Measurements from ENCODE around the gene ARF3. TPM values are rescaled to one million over a fixed set of nuclear protein-coding genes. Genes with fewer than 3 reads are reported as not detected.

Gene ARF3
- total and polyA plus RNA-seq, 2 of the 13 experiments (the other 11 are each of a cell fraction or from before 2014, with no cell fraction given) = 53.8 to 57.9 TPM

DNA sequence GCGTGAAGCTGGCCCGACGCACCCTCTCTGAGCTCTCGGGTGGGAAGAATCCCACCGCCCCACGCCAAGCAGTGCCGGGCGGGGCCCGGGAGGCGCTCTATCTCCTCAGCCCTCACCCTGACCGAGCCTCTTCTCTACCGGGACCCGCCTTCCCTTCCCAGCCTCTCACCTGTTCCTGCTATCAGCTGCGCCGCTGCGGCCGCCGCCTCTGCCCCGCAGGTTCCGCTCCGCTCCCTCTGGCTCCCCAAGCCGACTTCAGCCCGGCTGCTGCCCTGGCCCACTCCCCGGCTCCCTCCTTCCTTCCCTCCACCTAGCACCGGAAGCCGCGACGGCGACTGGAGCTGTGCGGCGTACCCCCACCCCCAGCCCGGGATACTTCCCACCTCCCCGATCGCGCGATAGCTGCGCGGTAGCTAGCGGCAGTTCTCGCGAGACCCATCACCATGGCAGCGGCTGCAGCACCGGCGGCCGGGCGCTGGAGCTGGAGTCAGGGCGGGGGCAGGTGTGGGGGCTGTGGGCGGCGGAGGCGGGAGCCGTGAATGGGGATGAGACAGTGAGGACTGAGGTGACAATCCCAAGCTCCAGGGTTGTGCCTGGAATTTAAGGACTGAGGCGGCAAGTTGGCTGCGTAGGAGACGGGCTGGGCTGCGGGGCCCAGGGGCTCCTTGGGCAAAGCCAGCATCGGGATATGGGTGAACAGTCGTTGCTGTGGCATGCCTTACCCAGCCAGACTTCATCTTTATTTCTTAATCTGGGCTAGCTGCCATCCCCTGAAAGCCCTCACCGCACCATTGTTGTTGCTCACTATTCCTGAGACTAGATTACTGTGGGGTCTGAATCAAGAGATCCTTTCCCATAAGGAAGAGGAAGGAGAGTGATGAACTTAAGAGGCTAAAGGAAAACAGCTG lies at the start of gene ARF3 (continued):
- TF ChIP-seq, protein P1, sequence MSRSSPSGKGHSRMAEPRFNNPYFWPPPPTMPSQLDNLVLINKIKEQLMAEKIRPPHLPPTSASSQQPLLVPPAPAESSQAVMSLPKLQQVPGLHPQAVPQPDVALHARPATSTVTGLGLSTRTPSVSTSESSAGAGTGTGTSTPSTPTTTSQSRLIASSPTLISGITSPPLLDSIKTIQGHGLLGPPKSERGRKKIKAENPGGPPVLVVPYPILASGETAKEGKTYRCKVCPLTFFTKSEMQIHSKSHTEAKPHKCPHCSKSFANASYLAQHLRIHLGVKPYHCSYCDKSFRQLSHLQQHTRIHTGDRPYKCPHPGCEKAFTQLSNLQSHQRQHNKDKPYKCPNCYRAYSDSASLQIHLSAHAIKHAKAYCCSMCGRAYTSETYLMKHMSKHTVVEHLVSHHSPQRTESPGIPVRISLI (CRISPR knock-in tag; IDR thresholded peaks at IDR 0.05; ENCODE audit: borderline replicate concordance) = peak; percentile 36; the same call in 1 of the 2 replicates
- TF ChIP-seq SRSF4 (IDR thresholded peaks at IDR 0.05; ENCODE audit: low read depth, low read length, poor library complexity, severe bottlenecking) (no peak), ASH2L (IDR thresholded peaks at IDR 0.05; ENCODE audit: insufficient read length, low read depth, low read length) (peak; percentile 59), ZNF589 (CRISPR knock-in tag; conservative IDR thresholded peaks at IDR 0.05) (peak; percentile 40; the same call in 1 of the 2 replicates), TSC22D2 (CRISPR knock-in tag; IDR thresholded peaks at IDR 0.05; ENCODE audit: borderline replicate concordance) (peak; percentile 68; the same call in 1 of the 2 replicates), HES4 (CRISPR knock-in tag; IDR thresholded peaks at IDR 0.05; ENCODE audit: borderline replicate concordance) (0 out of 2 replicates have a peak, but pooled peaks have one; percentile 72), BHLHE40 (IDR thresholded peaks at IDR 0.05; ENCODE audit: low read length) (no peak), ZNF781 (CRISPR knock-in tag; IDR thresholded peaks at IDR 0.05; ENCODE audit: borderline replicate concordance, not compliant biosample characterization) (peak; percentile 66), MXI1 (IDR thresholded peaks at IDR 0.05; ENCODE audit: borderline replicate concordance, low read depth, low read length) (peak; percentile 89), ZNF329 (CRISPR knock-in tag; IDR thresholded peaks at IDR 0.05; ENCODE audit: low read depth) (peak; percentile 53; the same call in 1 of the 2 replicates), GATAD2A (CRISPR knock-in tag; IDR thresholded peaks at IDR 0.05) (no peak), KAT7 (CRISPR knock-in tag; IDR thresholded peaks at IDR 0.05; ENCODE audit: borderline replicate concordance) (no peak; the same call in 1 of the 2 replicates), BCL6 (CRISPR knock-in tag; IDR thresholded peaks at IDR 0.05) (peak; percentile 26; the same call in 1 of the 2 replicates), MXD1 (CRISPR knock-in tag; IDR thresholded peaks at IDR 0.05) (0 out of 2 replicates have a peak, but pooled peaks have one; percentile 2), KDM3A (CRISPR knock-in tag; IDR thresholded peaks at IDR 0.05; ENCODE audit: low read depth) (0 out of 2 replicates have a peak, but pooled peaks have one; percentile 25), NFE2L1 (CRISPR knock-in tag; IDR thresholded peaks at IDR 0.05; ENCODE audit: borderline replicate concordance) (no peak), TBX3 (IDR thresholded peaks at IDR 0.05; ENCODE audit: borderline replicate concordance) (peak; percentile 76), ZNF777 (CRISPR knock-in tag; IDR thresholded peaks at IDR 0.05) (peak; percentile 73), ZNF614 (CRISPR knock-in tag; IDR thresholded peaks at IDR 0.05; ENCODE audit: borderline replicate concordance) (0 out of 2 replicates have a peak, but pooled peaks have one; percentile 21), TFDP1 (CRISPR knock-in tag; IDR thresholded peaks at IDR 0.05; ENCODE audit: borderline replicate concordance) (no peak; the same call in 1 of the 2 replicates), HCFC1 (IDR thresholded peaks at IDR 0.05; ENCODE audit: low read depth, low read length) (peak; percentile 37; the same call in 1 of the 2 replicates)
- TF ChIP-seq, protein P2, sequence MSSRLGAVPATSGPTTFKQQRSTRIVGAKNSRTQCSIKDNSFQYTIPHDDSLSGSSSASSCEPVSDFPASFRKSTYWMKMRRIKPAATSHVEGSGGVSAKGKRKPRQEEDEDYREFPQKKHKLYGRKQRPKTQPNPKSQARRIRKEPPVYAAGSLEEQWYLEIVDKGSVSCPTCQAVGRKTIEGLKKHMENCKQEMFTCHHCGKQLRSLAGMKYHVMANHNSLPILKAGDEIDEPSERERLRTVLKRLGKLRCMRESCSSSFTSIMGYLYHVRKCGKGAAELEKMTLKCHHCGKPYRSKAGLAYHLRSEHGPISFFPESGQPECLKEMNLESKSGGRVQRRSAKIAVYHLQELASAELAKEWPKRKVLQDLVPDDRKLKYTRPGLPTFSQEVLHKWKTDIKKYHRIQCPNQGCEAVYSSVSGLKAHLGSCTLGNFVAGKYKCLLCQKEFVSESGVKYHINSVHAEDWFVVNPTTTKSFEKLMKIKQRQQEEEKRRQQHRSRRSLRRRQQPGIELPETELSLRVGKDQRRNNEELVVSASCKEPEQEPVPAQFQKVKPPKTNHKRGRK (CRISPR knock-in tag; IDR thresholded peaks at IDR 0.05) = 0 out of 2 replicates have a peak, but pooled peaks have one; percentile 22
- TF ChIP-seq, protein P3, sequence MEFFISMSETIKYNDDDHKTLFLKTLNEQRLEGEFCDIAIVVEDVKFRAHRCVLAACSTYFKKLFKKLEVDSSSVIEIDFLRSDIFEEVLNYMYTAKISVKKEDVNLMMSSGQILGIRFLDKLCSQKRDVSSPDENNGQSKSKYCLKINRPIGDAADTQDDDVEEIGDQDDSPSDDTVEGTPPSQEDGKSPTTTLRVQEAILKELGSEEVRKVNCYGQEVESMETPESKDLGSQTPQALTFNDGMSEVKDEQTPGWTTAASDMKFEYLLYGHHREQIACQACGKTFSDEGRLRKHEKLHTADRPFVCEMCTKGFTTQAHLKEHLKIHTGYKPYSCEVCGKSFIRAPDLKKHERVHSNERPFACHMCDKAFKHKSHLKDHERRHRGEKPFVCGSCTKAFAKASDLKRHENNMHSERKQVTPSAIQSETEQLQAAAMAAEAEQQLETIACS (CRISPR knock-in tag; IDR thresholded peaks at IDR 0.05) = no peak

All from HepG2 (cell line).